AG04449 (cell line): ENCODE results near the gene PRDM4.

Experiments
- CTCF ChIA-PET: fragments of 350-600 bp; formaldehyde crosslinking; extraction: SDS; loops from one replicate; lab custom pipeline; 2021; ENCODE audit warnings: antibody characterized with exemption; lab: Yijun Ruan, JAX
- POLR2A ChIA-PET: fragments of 400-600, 350-600 bp; formaldehyde crosslinking; extraction: SDS; loops from one replicate; lab custom pipeline; 2020; ENCODE audit warnings: antibody characterized with exemption, inconsistent platforms; lab: Yijun Ruan, JAX
- DNase-seq: peaks from one replicate; pipeline ENCODE4 v3.0.0-alpha.2; 2010; ENCODE audit warnings: low read depth, low spot score
- H3K4me3 ChIP-seq: 2 replicates; pipeline ENCODE4 v1.5.1; 2011; ENCODE audit warnings: low read depth, mild to moderate bottlenecking, control low read depth, low read length
- CTCF ChIP-seq: IDR thresholded peaks from one replicate; pipeline ENCODE4 v1.5.1; 2011; ENCODE audit warnings: mild to moderate bottlenecking, moderate library complexity, low read length, control low read depth, inconsistent platforms; ENCODE audit not compliant: insufficient read depth; ENCODE audit errors: missing control alignments

Gene PRDM4

DNA sequence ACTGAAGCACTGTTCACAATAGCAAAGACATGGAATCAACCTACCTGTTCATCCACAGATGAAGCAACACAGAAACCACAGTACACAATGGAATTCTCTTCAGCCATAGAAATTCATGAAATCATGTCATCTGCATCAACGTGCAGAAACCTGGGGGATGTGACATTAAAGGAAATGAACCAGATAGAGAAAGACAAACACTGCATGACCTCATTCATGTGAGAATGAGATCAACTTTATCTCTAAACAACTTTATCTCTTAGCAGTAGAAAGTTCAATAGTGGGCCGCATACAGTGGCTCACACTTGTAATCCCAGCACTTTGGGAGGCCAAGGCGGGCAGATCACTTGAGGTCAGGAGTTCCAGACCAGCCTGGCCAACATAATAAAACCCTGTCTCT, 33.5 kb upstream of the PRDM4 start:
- no peak for TF ChIP-seq CTCF
- ChIA-PET POLR2A (no interaction called here), CTCF (no interaction called here)
- DNase-seq = no peak
- H3K4me3 ChIP-seq = no peak overlapping the region

GRCh38 chr12:107791465-107792089, 30.6 kb upstream of the PRDM4 start:
- no peak for TF ChIP-seq CTCF
- POLR2A ChIA-PET = no interaction called here
- CTCF ChIA-PET = no interaction called here
- no peak for DNase-seq
- no peak overlapping the region for H3K4me3 ChIP-seq

GRCh38 chr12:107788690-107789458, 27.9 kb upstream of the PRDM4 start:
- TF ChIP-seq CTCF = no peak
- no peak for DNase-seq
- ChIA-PET CTCF (no interaction called here), POLR2A (no interaction called here)
- H3K4me3 ChIP-seq = no peak overlapping the region

GRCh38 chr12:107788281-107788680, 27.3 kb upstream of the PRDM4 start:
- ChIA-PET CTCF (no interaction called here), POLR2A (no interaction called here)
- DNase-seq = no peak

GRCh38 chr12:107783406-107784376, 22.8 kb upstream of the PRDM4 start:
- CTCF ChIA-PET = no interaction called here

More at GRCh38 chr12:107788281-107788680, 27.3 kb upstream of the PRDM4 start:
- H3K4me3 ChIP-seq = no peak overlapping the region
- TF ChIP-seq CTCF = no peak

More at GRCh38 chr12:107783406-107784376, 22.8 kb upstream of the PRDM4 start:
- DNase-seq = no peak
- no peak overlapping the region for H3K4me3 ChIP-seq
- POLR2A ChIA-PET = no interaction called here
- TF ChIP-seq CTCF = no peak
